ENCODE results near the gene ZMYND8. TPM values are rescaled to one million over a fixed set of nuclear protein-coding genes. Genes with fewer than 3 reads are reported as not detected.

Gene ZMYND8
- total and polyA plus RNA-seq, 2 of the 8 experiments (the other 6 are each of a cell fraction or from before 2014, with no cell fraction given), result 50.5 to 163 TPM

GRCh38 chr20:47237715-47238114, 118.8 kb downstream of the ZMYND8 start:
- H3K14ac ChIP-seq (ENCODE audit: insufficient read length), result no peak overlapping the region
- FAIRE-seq, result no peak
- H3K23me2 ChIP-seq (ENCODE audit: low read depth, low read length), result no peaks in the 10 kb centered on the region
- H3K4ac ChIP-seq (replicated peaks; ENCODE audit: insufficient read length, low read depth, low read length), result no peak overlapping the region
- H2AFZ ChIP-seq (ENCODE audit: low read length), result no peak overlapping the region
- H2BK12ac ChIP-seq (ENCODE audit: low read depth, low read length), result no peak overlapping the region
- DNase-seq (ENCODE audit: low read depth in 1 of 2, low spot score in 2 of 2), result no peak
- H3K9me3 ChIP-seq (ENCODE audit: insufficient read depth in 2 of 2, low read depth in 1 of 2, low read length in 1 of 2), result no peaks in the 10 kb centered on the region
- H3K79me1 ChIP-seq (ENCODE audit: low read depth, low read length), result peaks cover 3% of the 10 kb centered on the region; the same call in 1 of the 2 replicates
- no peak overlapping the region for H3K9ac ChIP-seq (replicated peaks in 1 of 4; ENCODE audit: extremely low read depth in 1 of 4, low read depth in 3 of 4, low read length in 3 of 4)
- no peak overlapping the region for H2BK20ac ChIP-seq (ENCODE audit: low read length)
- no peak overlapping the region for H3K23ac ChIP-seq (ENCODE audit: insufficient read length)
- H3K4me2 ChIP-seq (ENCODE audit: insufficient read depth in 1 of 2, low read depth in 2 of 2, low read length in 2 of 2), result no peak overlapping the region
- H3K79me2 ChIP-seq (ENCODE audit: control insufficient read depth in 1 of 2, insufficient read depth in 2 of 2, low read length in 2 of 2), result peaks cover 0 to 18% of the 10 kb centered on the region in 2 experiments; a peak in 2 of 4 replicates
- no peak overlapping the region for H3K27ac ChIP-seq (ENCODE audit: low read depth, low read length)
- no peak overlapping the region for H4K5ac ChIP-seq (ENCODE audit: insufficient read length, low read depth, low read length)
- H3K56ac ChIP-seq (replicated peaks; ENCODE audit: insufficient read length, low read depth, low read length), result no peak overlapping the region
- H2BK5ac ChIP-seq (ENCODE audit: low read depth, low read length), result no peak overlapping the region
- ChIA-PET POLR2A (ENCODE audit: partially characterized antibody) (interaction anchor here (2.3 kb wide), 1 partner anchor 11 kb away, joined by 4 read pairs; no protein-coding TSS in a partner anchor), CTCF (ENCODE audit: partially characterized antibody) (no interaction called here)
- no peak overlapping the region for H4K91ac ChIP-seq (replicated peaks; ENCODE audit: insufficient read length, low read length)
- H2BK15ac ChIP-seq (ENCODE audit: low read length), result no peak overlapping the region
- no peak overlapping the region for H3K4me3 ChIP-seq (ENCODE audit: extremely low read depth in 1 of 4, insufficient read depth in 2 of 4, low read depth in 3 of 4, low read length in 4 of 4)
- no peak overlapping the region for H2BK120ac ChIP-seq (replicated peaks; ENCODE audit: low read depth, low read length)
- peaks cover 37 to 77% (median 68%) of the 10 kb centered on the region in 4 experiments for H3K36me3 ChIP-seq (ENCODE audit: control insufficient read depth in 2 of 4, insufficient read depth in 4 of 4, low read length in 3 of 4)
- peaks cover 0 to 2% (median 0%) of the 10 kb centered on the region in 4 experiments; a peak in 2 of 7 replicates for H3K4me1 ChIP-seq (replicated peaks in 1 of 4; ENCODE audit: control insufficient read depth in 3 of 4, insufficient read depth in 4 of 4, low read length in 3 of 4)
- peaks cover 2 to 7% of the 10 kb centered on the region in 2 experiments for H4K20me1 ChIP-seq (replicated peaks in 1 of 2; ENCODE audit: control insufficient read depth in 1 of 2, insufficient read depth in 2 of 2, low read length in 2 of 2)
- no peak overlapping the region for H2AK5ac ChIP-seq (ENCODE audit: low read depth, low read length)
- TF ChIP-seq BACH1 (IDR thresholded peaks at IDR 0.05; ENCODE audit: low read length) (no peak), CTCF (IDR thresholded peaks at IDR 0.05; ENCODE audit: control extremely low read depth in 1 of 3, insufficient read depth in 1 of 3, low read depth in 1 of 3, low read length in 3 of 3) (no peak)
- 97% methylated on average over 4 of the region's 4 CpGs; no CpG with 5 or more reads in 1 of the 2 experiments for whole genome bisulfite sequencing, 2 experiments (ENCODE audit: extremely low coverage in 1 of 2, insufficient coverage in 1 of 2, insufficient read length in 1 of 2, insufficient replicate concordance in 2 of 2, low coverage in 1 of 2, low lambda C conversion rate in 2 of 2, missing lambda C conversion rate in 1 of 2)
- H3K27me3 ChIP-seq (replicated peaks in 1 of 4; ENCODE audit: control insufficient read depth in 3 of 4, extremely low read depth in 1 of 4, insufficient read depth in 3 of 4, low read length in 3 of 4), result no peaks in the 10 kb centered on the region
- no peak overlapping the region for H3K18ac ChIP-seq (ENCODE audit: extremely low read depth, low read length)
- no peak overlapping the region for H4K8ac ChIP-seq (ENCODE audit: extremely low read depth, insufficient read depth, low read length)

All from H1 (cell line).